ENCODE data around the gene APOBEC3F.

Gene APOBEC3F

DNA sequence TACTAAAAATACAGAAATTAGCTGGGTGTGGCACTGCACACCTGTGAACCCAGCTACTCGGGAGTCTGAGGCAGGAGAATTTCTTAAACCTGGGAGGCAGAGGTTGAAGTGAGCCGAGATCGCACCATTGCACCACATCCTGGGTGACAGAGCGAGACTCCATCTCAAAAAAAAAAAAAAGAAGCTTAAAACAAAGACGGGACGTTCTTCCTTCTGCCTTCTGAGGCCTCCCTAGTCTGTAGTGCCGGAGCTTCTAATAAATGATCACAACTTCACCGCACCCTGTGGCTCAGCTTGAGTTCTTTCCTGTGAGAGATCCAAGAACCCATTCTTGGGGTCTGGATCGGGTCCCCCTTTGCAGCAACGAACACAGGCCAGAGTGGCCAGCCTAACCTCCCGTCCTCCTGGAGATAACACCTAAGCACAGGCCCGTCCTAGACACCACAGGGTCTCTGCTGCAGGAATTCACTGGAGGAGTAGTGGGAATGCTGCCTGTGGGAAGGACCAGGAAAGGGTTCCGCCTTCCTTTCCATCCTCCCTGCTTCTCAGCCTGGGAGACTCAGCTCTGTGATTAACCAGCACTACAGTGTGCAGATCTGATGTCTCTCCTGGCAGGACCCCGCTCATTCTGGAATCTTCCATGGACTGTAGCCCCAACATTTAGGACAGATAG is 54.2 kb downstream of the APOBEC3F start:
- DNase-seq (ENCODE audit: low read depth) = no peak

- no peak for DNase-seq (ENCODE audit: low read depth)
Measured at GRCh38 chr22:39095971-39096370, 55.3 kb downstream of the APOBEC3F start.

DNA sequence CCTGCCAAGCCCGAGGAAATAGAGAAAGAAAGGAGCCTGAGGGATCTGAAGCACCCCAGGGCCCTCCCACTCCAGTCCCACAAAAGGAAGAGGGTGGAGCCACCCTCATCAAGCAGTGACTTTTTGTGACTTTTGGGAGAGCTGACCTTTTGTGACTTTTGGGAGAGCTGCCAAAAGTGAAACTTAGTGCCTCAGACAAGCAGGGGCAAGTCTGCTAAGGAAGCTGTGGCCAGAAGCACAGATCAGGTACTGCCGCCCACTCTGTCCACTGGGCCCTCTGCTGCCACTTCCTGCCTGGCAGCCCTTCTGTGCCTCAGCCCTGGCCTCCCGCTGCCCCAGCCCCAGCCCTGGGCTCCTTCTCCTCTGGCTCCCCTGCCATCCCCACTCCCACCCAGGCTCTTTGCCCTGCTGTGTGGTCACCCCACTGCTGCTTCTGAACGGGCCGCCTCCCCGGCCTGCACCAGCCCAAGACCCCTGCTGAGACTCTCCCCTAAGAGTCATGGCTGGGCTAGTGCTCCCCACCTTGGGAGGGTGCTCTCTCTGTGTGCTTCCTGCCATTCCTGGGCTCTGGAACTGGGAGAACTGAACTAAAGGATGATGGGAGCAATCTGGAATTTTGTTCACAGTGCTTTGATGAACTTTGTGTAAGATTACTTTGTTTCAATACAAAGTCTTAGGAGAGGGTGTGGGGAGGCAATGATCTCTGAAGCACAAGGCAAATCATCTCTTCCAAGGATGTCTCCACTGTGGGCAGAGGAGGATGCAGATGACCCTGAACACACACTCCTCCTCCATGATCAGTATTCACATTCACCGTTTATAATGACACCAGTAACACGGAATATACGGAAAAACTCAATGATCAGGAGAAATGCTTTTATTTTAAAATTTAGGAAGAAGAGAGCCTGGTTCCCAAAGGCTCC is 56.7 kb downstream of the APOBEC3F start, which contains the start of gene APOBEC3H:
APOBEC3H (plus strand) TSS at position 147 of the 923 bp plus-strand sequence. CDS start 3,035 bp downstream, outside the sequence.
- DNase-seq (ENCODE audit: low read depth) = no peak

- no peak for DNase-seq (ENCODE audit: low read depth)
Measured at GRCh38 chr22:39098026-39098425, 57.4 kb downstream of the APOBEC3F start.

DNA sequence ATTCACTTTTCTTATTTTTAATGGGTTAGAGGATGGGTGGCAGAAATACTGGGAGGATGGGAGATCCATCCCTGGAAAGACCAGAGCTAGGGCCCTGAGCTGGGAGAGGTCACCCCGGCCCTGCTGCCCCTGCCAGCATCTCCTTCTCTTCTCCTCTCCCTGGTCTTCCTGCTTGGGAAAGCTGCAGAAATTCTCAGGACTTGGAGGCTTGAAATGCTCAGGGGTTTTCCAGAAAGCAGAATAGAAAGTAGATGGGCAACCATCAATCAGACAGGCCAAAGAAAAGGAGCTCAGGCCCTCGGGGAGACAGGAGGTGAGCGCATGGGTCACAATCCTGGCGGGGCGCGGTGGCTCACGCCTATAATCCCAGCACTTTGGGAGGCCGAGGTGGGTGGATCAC is 57.9 kb downstream of the APOBEC3F start:
- DNase-seq (ENCODE audit: low read depth) = no peak

DNA sequence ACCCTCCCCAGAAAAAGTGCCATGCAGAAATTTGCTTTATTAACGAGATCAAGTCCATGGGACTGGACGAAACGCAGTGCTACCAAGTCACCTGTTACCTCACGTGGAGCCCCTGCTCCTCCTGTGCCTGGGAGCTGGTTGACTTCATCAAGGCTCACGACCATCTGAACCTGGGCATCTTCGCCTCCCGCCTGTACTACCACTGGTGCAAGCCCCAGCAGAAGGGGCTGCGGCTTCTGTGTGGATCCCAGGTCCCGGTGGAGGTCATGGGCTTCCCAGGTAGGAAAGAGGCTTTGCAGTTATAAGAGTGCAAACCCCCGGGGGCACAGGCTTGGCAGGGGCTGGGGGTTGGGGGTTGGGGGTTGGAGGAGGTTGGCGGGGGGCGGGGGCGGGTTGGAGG is 60.6 kb downstream of the APOBEC3F start:
- DNase-seq (ENCODE audit: low read depth) = no peak

DNA sequence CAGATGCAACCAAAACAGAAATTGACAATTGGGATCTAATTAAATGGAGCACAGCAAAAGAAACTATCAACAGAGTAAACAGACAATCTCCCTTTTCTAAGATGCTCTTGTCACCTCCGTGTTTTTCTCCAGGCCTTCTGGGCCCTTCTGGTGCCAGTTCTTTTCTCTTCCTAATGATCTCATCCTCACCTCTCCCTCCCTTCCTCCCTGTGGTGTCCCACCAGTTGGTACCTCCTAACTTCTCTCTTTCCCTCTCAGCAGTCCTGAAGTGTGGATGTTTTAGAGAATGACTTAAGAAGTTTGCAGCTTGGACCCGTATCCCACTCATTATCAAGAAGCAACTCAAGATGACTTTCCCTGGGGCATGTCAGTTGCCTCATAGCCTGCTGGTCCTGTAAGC is 62.8 kb downstream of the APOBEC3F start:
- DNase-seq (ENCODE audit: low read depth) = no peak
